Esophagus muscularis mucosa (tissue), 4 donors: ENCODE measurements around the gene TAS1R2.

Source experiments
- EP300 ChIP-seq: sonication (generic); formaldehyde crosslinking; IDR thresholded peaks from one replicate; pipeline ENCODE4 v1.6.1; 2017; ENCODE audit warnings: antibody characterized with exemption
- POLR2A ChIP-seq: fragments of 450-650 bp; IDR thresholded peaks from one replicate; pipeline ENCODE4 v1.6.1; 2017; ENCODE audit warnings: antibody characterized with exemption, moderate library complexity, mild to moderate bottlenecking, low read depth
- POLR2AphosphoS5 ChIP-seq, 2 donors: sonication (generic); formaldehyde crosslinking; IDR thresholded peaks; one replicate each; pipeline ENCODE4 v1.6.1; 2017; ENCODE audit warnings: antibody characterized with exemption in 2 of 2
- TF ChIP-seq, protein P1 (sequence below), 3 experiments: fragments of 200-600 bp in 2 of 3; fragments of 450-650 bp in 1 of 3; sonication (generic) in 2 of 3; IDR thresholded peaks; one replicate each; pipeline ENCODE4 v1.5.1; 2017 to 2019; ENCODE audit warnings: antibody characterized with exemption in 3 of 3, mild to moderate bottlenecking in 2 of 3, moderate library complexity in 1 of 3

DNA sequence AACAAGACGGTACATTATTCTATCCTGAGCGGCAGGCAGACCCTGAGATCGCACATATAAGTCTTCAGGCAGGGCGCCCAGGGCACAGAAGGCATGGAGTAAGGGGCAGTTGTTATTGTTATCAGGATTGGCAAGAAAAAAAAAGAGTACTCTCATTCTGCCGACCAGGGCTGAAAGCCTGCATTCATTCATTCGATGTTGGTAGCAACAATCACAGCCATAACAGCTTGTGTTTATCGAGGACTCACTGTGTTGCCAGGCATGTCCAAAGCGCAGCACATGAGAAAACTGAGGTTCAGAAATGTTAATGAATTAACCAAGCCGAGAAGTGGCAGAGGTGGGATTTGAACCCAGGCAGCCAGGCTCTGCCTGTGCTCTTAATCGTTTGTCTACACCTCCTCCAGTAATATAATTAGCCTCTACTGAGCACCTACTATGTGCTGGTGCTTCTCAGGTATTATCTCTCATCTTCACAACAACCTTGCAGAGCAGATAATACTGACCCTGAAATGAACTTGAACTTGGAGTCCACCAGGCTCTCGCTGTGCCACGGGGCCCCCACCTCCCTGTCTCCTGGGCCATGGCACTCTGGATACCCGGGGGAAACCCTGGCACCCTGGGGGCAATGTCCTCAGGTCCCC lies 56.2 kb downstream of the TAS1R2 start:
- TF ChIP-seq, protein P1, sequence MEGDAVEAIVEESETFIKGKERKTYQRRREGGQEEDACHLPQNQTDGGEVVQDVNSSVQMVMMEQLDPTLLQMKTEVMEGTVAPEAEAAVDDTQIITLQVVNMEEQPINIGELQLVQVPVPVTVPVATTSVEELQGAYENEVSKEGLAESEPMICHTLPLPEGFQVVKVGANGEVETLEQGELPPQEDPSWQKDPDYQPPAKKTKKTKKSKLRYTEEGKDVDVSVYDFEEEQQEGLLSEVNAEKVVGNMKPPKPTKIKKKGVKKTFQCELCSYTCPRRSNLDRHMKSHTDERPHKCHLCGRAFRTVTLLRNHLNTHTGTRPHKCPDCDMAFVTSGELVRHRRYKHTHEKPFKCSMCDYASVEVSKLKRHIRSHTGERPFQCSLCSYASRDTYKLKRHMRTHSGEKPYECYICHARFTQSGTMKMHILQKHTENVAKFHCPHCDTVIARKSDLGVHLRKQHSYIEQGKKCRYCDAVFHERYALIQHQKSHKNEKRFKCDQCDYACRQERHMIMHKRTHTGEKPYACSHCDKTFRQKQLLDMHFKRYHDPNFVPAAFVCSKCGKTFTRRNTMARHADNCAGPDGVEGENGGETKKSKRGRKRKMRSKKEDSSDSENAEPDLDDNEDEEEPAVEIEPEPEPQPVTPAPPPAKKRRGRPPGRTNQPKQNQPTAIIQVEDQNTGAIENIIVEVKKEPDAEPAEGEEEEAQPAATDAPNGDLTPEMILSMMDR (IDR thresholded peaks at IDR 0.05) = no peak
- no peak for TF ChIP-seq POLR2A
- no peak for TF ChIP-seq POLR2AphosphoS5 (IDR thresholded peaks at IDR 0.05)
- no peak for TF ChIP-seq EP300
